Neural cell (in vitro differentiated cells): ENCODE results near the gene WDR26.

ENCODE experiments used
- CTCF ChIP-seq: fragments of 450-650 bp; IDR thresholded peaks from 2 replicates; pipeline ENCODE4 v1.5.1; 2014; ENCODE audit warnings: antibody characterized with exemption, mild to moderate bottlenecking, moderate library complexity; ENCODE audit not compliant: poor library complexity, severe bottlenecking
- EP300 ChIP-seq: fragments of 450-650 bp; conservative IDR thresholded peaks from 2 replicates; pipeline ENCODE4 v1.6.1; 2014; ENCODE audit warnings: antibody characterized with exemption, mild to moderate bottlenecking, moderate library complexity; ENCODE audit not compliant: poor library complexity, severe bottlenecking
- EZH2 ChIP-seq: fragments of 200-600, 300-800 bp; shearing (Covaris generic), sonication (generic); IDR thresholded peaks from 2 replicates; pipeline ENCODE4 v1.6.1; 2014; ENCODE audit warnings: antibody characterized with exemption, low read length, borderline replicate concordance, mild to moderate bottlenecking; ENCODE audit not compliant: insufficient read depth, poor library complexity, severe bottlenecking
- MXI1 ChIP-seq: fragments of 450-650 bp; conservative IDR thresholded peaks from 2 replicates; pipeline ENCODE4 v1.6.1; 2014; ENCODE audit warnings: antibody characterized with exemption, mild to moderate bottlenecking; ENCODE audit not compliant: poor library complexity, severe bottlenecking
- POLR2AphosphoS5 ChIP-seq: IDR thresholded peaks from 2 replicates; pipeline ENCODE4 v1.6.1; 2012
- RAD21 ChIP-seq: fragments of 450-650 bp; conservative IDR thresholded peaks from 2 replicates; pipeline ENCODE4 v1.6.1; 2014; ENCODE audit warnings: antibody characterized with exemption, mild to moderate bottlenecking, moderate library complexity
- REST ChIP-seq: IDR thresholded peaks from 2 replicates; pipeline ENCODE4 v1.6.1; 2012; ENCODE audit warnings: borderline replicate concordance
- SMC3 ChIP-seq: fragments of 450-650 bp; conservative IDR thresholded peaks from 2 replicates; pipeline ENCODE4 v1.6.1; 2014; ENCODE audit warnings: antibody characterized with exemption, mild to moderate bottlenecking, moderate library complexity; ENCODE audit not compliant: poor library complexity
- TAF1 ChIP-seq: IDR thresholded peaks from 2 replicates; pipeline ENCODE4 v1.6.1; 2012; ENCODE audit warnings: low read depth

- TF ChIP-seq CTCF (no peak), EZH2 (no peak), POLR2AphosphoS5 (no peak), EP300 (no peak), MXI1 (no peak), REST (no peak), RAD21 (no peak), SMC3 (no peak), TAF1 (no peak)
These were observed 80.3 kb downstream of the WDR26 start for GRCh38 chr1:224353975-224354925.
